ENCODE results near the gene PNKD. TPM values are rescaled to one million over a fixed set of nuclear protein-coding genes. Genes with fewer than 3 reads are reported as not detected.

Gene PNKD
- polyA plus RNA-seq, 2 of the 4 experiments (the other 2 are of a cell fraction), result 46.2 to 51.7 TPM

DNA sequence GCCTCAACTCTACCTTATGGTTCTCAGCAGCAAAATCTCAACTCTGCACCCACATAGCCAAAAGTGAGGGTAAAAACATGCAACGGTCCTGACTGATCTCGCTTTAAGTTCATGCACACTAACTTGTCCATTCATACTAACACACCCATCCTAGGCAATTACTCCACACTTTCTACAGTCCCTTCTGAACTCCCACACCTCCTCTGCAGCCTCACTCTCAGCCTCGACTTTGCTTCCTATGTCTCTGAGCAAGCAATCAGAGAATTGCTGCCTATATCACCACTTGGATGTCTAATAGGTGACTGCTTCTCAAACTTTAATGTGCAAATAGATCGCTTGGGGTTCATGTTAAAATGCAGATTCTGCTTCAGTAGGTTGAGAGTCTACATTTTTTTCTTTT lies 29.8 kb downstream of the PNKD start:
- Histone ChIP-seq H3K9me3 (no peaks in the 10 kb centered on the region), H3K4me3 (no peak overlapping the region), H3K4me2 (no peak overlapping the region), H3K27ac (no peak overlapping the region), H3K4me1 (no peaks in the 10 kb centered on the region)
- FAIRE-seq, result no peak
- WGBS (ENCODE audit: missing lambda C conversion rate), result 64% methylated on average over 4 of the region's 4 CpGs
- ATAC-seq, result no peak
- TF ChIP-seq MAZ (IDR thresholded peaks at IDR 0.05; ENCODE audit: borderline replicate concordance, low read depth, low read length), result no peak
- no peak for TF ChIP-seq PHF8 (IDR thresholded peaks at IDR 0.05; ENCODE audit: borderline replicate concordance, low read depth)
- no peak for TF ChIP-seq HEYL (CRISPR knock-in tag; IDR thresholded peaks at IDR 0.05)
- TF ChIP-seq HDAC2 (IDR thresholded peaks at IDR 0.05), result no peak
- TF ChIP-seq NPAS2 (CRISPR knock-in tag; IDR thresholded peaks at IDR 0.05; ENCODE audit: borderline replicate concordance), result no peak
- TF ChIP-seq RFX5 (IDR thresholded peaks at IDR 0.05), result no peak
- no peak for TF ChIP-seq CBX8 (IDR thresholded peaks at IDR 0.05)
- TF ChIP-seq POLR2AphosphoS2 (conservative IDR thresholded peaks at IDR 0.05; ENCODE audit: low read length), result no peak
- TF ChIP-seq ZC3H11A (IDR thresholded peaks at IDR 0.05), result no peak
- no peak for TF ChIP-seq RNF2 (IDR thresholded peaks at IDR 0.05; ENCODE audit: borderline replicate concordance, low read depth)
- no peak for TF ChIP-seq BHLHE40 (IDR thresholded peaks at IDR 0.05; ENCODE audit: low read depth, low read length)
- no peak for TF ChIP-seq ZNF302 (CRISPR knock-in tag; IDR thresholded peaks at IDR 0.05)
- TF ChIP-seq CEBPB (IDR thresholded peaks at IDR 0.05), result no peak
- no peak for TF ChIP-seq EHMT2 (IDR thresholded peaks at IDR 0.05; ENCODE audit: low read depth)
- TF ChIP-seq, protein P1, sequence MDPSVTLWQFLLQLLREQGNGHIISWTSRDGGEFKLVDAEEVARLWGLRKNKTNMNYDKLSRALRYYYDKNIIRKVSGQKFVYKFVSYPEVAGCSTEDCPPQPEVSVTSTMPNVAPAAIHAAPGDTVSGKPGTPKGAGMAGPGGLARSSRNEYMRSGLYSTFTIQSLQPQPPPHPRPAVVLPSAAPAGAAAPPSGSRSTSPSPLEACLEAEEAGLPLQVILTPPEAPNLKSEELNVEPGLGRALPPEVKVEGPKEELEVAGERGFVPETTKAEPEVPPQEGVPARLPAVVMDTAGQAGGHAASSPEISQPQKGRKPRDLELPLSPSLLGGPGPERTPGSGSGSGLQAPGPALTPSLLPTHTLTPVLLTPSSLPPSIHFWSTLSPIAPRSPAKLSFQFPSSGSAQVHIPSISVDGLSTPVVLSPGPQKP (IDR thresholded peaks at IDR 0.05; ENCODE audit: low read depth, low read length), result no peak
- TF ChIP-seq RCOR1 (IDR thresholded peaks at IDR 0.05; ENCODE audit: low read depth, low read length), result no peak
- no peak for TF ChIP-seq ZSCAN20 (CRISPR knock-in tag; IDR thresholded peaks at IDR 0.05)
- TF ChIP-seq, protein P2, sequence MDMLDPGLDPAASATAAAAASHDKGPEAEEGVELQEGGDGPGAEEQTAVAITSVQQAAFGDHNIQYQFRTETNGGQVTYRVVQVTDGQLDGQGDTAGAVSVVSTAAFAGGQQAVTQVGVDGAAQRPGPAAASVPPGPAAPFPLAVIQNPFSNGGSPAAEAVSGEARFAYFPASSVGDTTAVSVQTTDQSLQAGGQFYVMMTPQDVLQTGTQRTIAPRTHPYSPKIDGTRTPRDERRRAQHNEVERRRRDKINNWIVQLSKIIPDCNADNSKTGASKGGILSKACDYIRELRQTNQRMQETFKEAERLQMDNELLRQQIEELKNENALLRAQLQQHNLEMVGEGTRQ (IDR thresholded peaks at IDR 0.05), result no peak
- TF ChIP-seq ATOH8 (CRISPR knock-in tag; IDR thresholded peaks at IDR 0.05; ENCODE audit: low read depth), result no peak
- TF ChIP-seq RARB (CRISPR knock-in tag; IDR thresholded peaks at IDR 0.05), result no peak
- no peak for DNase-seq (ENCODE audit: low read depth in 1 of 2, low spot score in 1 of 2)
- POLR2A ChIA-PET, result no interaction called here
- CTCF ChIA-PET, result interaction anchor here (0.7 to 2.8 kb wide), 11 partner anchors 9 to 166 kb away, joined by 3 to 22 read pairs (median 3); partner anchors contain the start of gene CATIP

- peak; percentile 48 to 90 for DNase-seq (ENCODE audit: low read depth in 1 of 2, low spot score in 1 of 2)
- TF ChIP-seq, protein P3, sequence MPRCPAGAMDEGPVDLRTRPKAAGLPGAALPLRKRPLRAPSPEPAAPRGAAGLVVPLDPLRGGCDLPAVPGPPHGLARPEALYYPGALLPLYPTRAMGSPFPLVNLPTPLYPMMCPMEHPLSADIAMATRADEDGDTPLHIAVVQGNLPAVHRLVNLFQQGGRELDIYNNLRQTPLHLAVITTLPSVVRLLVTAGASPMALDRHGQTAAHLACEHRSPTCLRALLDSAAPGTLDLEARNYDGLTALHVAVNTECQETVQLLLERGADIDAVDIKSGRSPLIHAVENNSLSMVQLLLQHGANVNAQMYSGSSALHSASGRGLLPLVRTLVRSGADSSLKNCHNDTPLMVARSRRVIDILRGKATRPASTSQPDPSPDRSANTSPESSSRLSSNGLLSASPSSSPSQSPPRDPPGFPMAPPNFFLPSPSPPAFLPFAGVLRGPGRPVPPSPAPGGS (IDR thresholded peaks at IDR 0.05), result no peak
- TF ChIP-seq CHD4 (IDR thresholded peaks at IDR 0.05; ENCODE audit: borderline replicate concordance) (peak; percentile 71; the same call in 1 of the 2 replicates), SMC3 (IDR thresholded peaks at IDR 0.05) (peak; percentile 89), RAD21 (conservative IDR thresholded peaks at IDR 0.05 in 1 of 2, IDR thresholded peaks at IDR 0.05 in 1 of 2) (peak; percentile 95 to 96), HMGXB4 (CRISPR knock-in tag; IDR thresholded peaks at IDR 0.05; ENCODE audit: borderline replicate concordance) (no peak), TP53 (CRISPR knock-in tag; IDR thresholded peaks at IDR 0.05) (no peak), RCOR1 (IDR thresholded peaks at IDR 0.05; ENCODE audit: low read depth, low read length) (no peak)
- TF ChIP-seq, protein P4, sequence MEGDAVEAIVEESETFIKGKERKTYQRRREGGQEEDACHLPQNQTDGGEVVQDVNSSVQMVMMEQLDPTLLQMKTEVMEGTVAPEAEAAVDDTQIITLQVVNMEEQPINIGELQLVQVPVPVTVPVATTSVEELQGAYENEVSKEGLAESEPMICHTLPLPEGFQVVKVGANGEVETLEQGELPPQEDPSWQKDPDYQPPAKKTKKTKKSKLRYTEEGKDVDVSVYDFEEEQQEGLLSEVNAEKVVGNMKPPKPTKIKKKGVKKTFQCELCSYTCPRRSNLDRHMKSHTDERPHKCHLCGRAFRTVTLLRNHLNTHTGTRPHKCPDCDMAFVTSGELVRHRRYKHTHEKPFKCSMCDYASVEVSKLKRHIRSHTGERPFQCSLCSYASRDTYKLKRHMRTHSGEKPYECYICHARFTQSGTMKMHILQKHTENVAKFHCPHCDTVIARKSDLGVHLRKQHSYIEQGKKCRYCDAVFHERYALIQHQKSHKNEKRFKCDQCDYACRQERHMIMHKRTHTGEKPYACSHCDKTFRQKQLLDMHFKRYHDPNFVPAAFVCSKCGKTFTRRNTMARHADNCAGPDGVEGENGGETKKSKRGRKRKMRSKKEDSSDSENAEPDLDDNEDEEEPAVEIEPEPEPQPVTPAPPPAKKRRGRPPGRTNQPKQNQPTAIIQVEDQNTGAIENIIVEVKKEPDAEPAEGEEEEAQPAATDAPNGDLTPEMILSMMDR (IDR thresholded peaks at IDR 0.05), result peak; percentile 93
- TF ChIP-seq, protein P5, sequence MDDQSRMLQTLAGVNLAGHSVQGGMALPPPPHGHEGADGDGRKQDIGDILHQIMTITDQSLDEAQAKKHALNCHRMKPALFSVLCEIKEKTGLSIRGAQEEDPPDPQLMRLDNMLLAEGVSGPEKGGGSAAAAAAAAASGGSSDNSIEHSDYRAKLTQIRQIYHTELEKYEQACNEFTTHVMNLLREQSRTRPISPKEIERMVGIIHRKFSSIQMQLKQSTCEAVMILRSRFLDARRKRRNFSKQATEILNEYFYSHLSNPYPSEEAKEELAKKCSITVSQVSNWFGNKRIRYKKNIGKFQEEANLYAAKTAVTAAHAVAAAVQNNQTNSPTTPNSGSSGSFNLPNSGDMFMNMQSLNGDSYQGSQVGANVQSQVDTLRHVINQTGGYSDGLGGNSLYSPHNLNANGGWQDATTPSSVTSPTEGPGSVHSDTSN (IDR thresholded peaks at IDR 0.05), result no peak
These were observed 31.0 kb downstream of the PNKD start for GRCh38 chr2:218301176-218301819.

More at GRCh38 chr2:218301176-218301819, 31.0 kb downstream of the PNKD start:
- Histone ChIP-seq H3K9me3 (no peaks in the 10 kb centered on the region), H3K27ac (peak overlapping the region in 1 of 2 experiments; percentile 37; a peak in 1 of 6 replicates), H3K4me3 (no peak overlapping the region), H3K4me1 (no peaks in the 10 kb centered on the region), H3K4me2 (no peak overlapping the region; the same call in 2 of the 3 replicates)
- peak; percentile 88 to 93 for ATAC-seq
- POLR2A ChIA-PET, result no interaction called here
- CTCF ChIA-PET, result interaction anchor here (0.7 to 3.0 kb wide), 36 partner anchors 9 to 347 kb away, joined by 3 to 49 read pairs (median 5); partner anchors contain the start of genes AAMP, CATIP, PNKD and TMBIM1
- FAIRE-seq, result no peak
- WGBS (ENCODE audit: missing lambda C conversion rate), result 7% methylated on average over 9 of the region's 9 CpGs
